ENCODE measurements around the gene KLHL21.
"Not testable (repeated sequence)": the region's sequence is repeated elsewhere in the genome, so short reads cannot be mapped to it uniquely, and the experiment has no call there.

The KLHL21 gene

DNA sequence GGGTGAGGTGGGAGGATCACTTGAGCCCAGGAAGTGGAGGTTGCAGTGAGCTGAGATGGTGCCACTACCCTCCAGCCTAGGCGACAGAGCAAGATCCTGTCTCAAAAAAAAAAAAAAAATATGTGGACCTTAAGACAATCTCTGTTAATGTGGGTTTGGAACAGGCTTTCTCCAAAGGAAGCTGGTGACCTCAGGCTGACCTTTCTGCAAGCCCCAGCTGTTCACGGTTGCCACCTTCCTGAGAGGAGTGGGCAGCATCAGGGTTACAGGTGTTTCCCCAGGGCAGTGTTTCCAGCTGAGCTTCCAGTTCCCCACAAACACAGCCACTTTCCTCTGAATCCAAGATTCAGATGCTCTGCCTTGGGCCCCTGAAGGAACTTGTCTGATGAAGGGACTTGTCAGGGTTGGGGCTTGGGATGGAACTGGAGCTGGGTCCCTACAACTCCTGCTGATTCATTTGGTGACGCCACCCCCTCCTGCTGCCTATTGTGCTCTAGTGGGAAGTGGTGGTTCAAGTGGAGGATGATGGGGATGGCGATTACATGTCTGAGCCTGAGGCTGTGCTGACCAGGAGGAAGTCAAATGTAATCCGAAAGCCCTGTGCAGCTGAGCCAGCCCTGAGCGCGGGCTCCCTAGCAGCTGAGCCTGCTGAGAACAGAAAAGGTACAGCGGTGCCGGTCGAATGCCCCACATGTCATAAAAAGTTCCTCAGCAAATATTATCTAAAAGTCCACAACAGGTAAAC is 20.9 kb downstream of the KLHL21 start:
- no peak for DNase-seq

DNA sequence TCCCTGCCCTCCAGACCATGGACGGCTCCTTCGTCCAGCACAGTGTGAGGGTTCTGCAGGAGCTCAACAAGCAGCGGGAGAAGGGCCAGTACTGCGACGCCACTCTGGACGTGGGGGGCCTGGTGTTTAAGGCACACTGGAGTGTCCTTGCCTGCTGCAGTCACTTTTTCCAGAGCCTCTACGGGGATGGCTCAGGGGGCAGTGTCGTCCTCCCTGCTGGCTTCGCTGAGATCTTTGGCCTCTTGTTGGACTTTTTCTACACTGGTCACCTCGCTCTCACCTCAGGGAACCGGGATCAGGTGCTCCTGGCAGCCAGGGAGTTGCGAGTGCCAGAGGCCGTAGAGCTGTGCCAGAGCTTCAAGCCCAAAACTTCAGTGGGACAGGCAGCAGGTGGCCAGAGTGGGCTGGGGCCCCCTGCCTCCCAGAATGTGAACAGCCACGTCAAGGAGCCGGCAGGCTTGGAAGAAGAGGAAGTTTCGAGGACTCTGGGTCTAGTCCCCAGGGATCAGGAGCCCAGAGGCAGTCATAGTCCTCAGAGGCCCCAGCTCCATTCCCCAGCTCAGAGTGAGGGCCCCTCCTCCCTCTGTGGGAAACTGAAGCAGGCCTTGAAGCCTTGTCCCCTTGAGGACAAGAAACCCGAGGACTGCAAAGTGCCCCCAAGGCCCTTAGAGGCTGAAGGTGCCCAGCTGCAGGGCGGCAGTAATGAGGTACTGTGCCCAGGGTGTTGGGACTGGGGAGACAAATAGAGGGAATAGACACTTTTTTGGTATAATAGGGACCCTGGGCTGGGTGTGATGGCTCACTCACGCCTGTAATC is 21.9 kb downstream of the KLHL21 start:
- no peak for DNase-seq

DNA sequence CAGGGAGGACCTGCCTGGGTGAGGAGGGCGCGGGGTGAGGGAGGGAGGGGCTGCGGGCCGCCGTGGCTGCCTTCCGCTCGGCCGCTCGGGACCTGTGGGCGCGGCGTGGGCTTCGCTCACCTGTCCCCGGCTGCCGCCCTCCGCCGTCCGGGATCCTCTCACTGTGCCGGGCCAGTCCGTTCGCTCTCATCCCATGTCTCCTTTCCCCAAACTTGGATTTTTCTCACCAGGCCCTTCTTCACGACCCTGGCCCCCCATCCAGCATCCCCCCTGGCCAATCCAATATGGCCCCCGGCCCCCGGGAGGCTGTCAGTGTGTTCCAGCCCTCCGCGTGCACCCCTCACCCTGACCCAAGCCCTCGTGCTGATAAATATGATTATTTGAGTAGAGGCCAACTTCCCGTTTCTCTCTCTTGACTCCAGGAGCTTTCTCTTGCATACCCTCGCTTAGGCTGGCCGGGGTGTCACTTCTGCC is 22.5 kb downstream of the KLHL21 start:
- DNase-seq: no peak

DNA sequence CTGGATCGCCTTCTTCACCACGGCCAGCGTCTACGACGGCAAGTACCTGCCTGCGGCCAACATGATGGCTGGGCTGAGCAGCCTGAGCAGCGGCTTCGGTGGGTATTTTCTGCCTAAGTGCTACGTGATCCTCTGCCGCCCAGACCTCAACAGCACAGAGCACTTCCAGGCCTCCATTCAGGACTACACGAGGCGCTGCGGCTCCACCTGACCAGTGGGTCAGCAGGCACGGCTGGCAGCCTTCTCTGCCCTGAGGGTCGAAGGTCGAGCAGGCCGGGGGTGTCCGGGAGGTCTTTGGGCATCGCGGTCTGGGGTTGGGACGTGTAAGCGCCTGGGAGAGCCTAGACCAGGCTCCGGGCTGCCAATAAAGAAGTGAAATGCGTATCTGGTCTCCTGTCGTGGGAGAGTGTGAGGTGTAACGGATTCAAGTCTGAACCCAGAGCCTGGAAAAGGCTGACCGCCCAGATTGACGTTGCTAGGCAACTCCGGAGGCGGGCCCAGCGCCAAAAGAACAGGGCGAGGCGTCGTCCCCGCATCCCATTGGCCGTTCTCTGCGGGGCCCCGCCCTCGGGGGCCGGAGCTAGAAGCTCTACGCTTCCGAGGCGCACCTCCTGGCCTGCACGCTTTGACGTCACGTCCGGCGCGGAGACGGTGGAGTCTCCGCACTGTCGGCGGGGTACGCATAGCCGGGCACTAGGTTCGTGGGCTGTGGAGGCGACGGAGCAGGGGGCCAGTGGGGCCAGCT is 23.1 kb downstream of the KLHL21 start, which contains the start of gene ZBTB48:
TSS of gene ZBTB48 (plus strand) at position 621 of the 745 bp plus-strand sequence. CDS start 616 bp downstream, outside the sequence.
- DNase-seq: peak; percentile 96

DNA sequence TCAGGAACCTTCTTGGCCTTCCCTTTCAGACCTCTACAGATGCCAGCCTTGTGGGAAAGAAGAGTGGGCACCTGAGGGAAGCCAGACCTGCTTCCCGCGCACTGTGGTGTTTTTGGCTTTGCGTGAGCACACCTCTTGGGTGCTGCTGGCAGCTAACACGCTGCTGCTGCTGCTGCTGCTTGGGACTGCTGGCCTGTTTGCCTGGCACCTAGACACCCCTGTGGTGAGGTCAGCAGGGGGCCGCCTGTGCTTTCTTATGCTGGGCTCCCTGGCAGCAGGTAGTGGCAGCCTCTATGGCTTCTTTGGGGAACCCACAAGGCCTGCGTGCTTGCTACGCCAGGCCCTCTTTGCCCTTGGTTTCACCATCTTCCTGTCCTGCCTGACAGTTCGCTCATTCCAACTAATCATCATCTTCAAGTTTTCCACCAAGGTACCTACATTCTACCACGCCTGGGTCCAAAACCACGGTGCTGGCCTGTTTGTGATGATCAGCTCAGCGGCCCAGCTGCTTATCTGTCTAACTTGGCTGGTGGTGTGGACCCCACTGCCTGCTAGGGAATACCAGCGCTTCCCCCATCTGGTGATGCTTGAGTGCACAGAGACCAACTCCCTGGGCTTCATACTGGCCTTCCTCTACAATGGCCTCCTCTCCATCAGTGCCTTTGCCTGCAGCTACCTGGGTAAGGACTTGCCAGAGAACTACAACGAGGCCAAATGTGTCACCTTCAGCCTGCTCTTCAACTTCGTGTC is 23.9 kb downstream of the KLHL21 start:
- no peak for DNase-seq

DNA sequence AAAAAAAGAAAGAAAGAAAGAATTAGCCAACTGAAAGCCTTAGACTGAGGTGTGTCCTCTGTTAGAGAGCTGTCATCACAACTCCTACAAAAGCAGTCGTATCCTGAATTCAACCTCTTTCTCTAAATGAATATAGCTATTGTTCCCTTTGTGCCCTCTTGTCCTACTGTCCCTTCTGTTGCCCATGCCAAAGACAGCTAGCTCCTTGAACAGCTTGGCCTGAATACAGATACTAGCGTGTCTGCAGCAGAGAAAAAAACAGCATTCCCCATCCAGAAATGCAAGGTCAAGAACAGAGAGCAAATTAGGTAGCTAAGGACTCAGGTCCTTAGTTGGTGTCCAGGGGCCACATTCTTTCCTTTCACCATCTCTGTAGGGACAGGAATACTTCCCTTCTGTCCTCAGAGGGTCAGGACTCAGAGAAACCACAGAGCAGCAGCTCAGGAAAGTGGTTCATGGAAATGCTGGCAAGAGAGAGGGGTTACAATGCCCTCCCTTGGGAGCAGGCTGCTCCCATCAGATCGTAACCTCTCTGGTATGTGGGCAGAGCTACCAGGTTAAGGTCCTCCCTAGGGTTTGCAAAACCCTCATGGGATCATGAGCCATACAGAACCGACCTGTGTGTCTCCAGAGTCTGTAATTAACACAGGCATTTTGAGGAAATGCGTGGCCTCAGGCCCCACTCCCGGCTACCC is 24.7 kb downstream of the KLHL21 start:
- no peak for DNase-seq

DNA sequence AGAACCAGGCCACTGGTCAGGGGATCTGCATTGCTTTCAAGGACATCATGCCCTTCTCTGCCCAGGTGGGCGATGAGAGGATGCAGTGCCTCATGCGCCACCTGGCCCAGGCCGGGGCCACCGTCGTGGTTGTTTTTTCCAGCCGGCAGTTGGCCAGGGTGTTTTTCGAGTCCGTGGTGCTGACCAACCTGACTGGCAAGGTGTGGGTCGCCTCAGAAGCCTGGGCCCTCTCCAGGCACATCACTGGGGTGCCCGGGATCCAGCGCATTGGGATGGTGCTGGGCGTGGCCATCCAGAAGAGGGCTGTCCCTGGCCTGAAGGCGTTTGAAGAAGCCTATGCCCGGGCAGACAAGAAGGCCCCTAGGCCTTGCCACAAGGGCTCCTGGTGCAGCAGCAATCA is 27.9 kb downstream of the KLHL21 start:
- DNase-seq: no peak

DNA sequence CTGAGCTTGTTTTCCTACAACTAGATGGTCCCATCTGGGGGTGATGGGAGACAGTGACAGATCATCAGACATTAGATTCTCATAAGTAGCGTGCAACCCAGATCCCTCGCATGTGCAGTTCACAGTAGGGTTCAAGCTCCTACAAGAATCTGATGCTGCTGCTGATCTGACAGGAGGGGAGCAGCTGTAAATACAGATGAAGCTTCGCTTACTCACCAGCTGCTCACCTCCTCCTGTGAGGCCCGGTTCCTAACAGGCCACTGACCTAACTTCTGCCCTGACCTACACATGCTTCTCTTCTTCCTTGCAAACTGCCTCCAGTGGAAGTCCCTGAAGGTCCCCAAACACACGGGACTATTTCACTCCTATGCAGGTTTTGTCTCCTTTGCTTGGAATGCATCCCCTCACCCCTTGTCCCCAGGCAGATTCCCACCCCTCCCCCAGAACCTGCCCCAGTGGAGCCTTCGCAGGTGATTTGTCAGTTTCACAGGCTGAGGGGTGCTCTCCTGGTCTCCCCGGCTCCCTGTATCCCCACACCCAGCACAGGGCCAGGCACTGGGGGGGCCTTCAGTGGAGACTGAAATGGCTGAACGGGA is 28.5 kb downstream of the KLHL21 start:
- no peak for DNase-seq

DNA sequence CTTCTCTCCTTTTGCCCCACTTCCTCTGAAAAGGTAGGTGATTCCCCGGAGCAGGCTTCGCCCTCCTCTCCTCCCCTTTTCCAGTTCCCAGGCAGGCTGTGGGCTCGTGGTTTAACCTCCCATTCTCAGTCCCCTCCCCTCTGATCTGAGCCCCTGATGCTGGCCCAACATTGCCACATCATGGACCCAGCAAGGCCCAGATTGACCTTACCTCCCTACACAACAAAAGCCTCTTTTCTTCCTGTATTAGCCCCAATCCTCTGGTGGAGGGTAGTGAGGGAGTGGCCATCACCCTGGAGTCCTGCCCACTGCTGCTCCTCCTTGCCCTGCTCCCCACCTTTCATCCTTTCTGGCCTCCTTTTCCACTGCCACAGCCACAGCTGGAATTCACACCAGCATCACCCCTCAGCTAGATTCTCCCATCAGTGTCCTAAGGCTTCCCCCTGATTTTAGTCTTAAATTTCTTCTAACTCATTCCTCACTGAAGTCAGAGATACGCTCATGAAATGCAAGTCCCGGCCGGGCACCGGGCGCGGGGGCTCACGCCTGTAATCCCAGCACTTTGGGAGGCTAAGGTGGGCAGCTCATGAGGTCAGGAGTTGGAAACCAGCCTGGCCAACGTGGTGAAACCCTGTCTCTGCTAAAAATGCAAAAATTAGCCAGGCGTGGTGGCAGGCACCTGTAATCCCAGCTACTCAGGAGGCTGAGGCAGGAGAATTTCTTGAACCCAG is 29.9 kb downstream of the KLHL21 start:
- DNase-seq: no peak

DNA sequence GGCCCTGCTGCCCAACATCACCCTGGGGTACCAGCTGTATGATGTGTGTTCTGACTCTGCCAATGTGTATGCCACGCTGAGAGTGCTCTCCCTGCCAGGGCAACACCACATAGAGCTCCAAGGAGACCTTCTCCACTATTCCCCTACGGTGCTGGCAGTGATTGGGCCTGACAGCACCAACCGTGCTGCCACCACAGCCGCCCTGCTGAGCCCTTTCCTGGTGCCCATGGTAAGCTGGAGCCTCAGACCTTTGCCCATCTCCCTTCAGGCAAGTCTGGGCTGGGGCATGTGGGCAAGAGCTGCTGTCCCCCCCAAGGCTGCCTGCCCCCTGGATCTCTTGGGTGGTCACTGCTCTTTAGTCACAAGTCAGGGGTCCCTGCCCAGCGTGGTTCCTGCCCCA is 31.7 kb downstream of the KLHL21 start:
- no peak for DNase-seq

DNA sequence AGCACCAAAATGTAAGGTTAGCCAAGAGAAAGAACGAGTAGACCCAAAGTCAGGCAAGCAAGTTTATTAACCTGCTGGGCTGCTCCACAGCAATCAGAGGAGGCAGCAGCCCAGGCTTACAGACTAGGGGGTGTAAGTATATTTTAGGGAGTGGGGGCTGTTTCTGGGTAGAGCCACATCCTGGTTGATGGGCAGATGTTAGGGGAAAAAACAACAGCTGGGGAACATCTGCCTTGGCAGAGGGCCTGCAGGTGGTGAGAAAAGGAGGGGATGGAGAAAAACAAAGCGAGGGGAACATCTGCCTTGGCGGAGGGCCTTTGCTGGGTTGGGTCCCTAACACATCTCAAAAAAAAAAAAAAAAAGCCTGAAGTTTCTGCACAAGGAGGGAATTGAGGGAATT is 32.6 kb downstream of the KLHL21 start:
- DNase-seq: no peak

DNA sequence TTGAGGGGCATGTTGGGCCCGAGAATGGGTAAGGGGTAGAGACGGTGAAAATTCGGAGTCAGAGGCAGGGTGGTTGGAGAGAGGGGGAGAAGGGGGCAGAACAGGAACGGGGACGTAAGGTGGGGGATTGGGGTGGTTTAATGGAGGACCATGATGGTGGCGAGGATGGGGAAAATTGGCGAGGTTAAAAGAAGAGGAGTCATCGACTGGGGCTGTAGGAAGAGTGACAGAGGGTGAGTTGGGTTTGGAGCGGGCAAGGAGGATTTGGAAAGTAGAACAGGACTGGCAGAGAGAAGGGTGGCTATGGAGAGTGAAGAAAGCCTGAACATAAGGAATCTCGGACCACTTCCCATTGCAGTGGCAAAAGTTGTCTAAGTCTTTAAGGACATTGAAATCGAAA is 33.6 kb downstream of the KLHL21 start:
- no peak for DNase-seq

DNA sequence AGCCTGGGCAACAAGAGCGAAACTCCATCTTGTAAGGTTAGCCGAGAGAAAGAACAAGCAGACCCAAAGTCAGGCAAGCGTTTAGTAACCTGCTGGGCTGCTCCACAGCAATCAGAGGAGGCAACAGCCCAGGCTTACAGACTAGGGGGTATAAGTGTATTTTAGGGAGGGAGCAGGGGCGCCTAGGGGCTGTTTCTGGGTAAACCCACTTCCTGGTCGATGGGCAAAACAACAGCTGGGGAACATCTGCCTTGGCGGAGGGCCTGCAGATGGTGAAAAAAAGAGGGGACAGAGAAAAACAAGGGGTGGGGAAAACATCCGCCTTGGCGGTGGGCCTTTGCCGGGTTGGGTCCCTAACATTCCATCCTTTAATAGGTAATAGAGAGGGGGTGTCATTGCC is 42.4 kb downstream of the KLHL21 start:
- no peak for DNase-seq

DNA sequence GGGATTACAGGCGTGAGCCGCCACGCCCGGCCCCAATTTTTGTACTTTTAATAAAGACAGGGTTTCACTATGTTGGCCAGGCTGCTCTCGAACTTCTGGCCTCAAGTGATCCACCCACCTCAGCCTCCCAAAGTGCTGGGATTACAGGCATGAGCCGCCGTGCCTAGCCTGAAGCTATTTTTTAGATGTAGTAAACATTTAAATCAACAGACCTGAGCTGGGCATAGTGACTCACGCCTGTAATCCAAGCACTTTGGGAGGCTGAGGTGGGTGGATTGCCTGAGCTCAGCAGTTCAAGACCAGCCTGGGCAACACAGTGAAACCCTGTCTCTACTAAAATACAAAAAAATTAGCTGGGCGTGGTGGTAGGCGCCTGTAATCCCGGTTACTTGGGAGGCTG is 43.5 kb downstream of the KLHL21 start:
- not testable (repeated sequence) for DNase-seq

DNA sequence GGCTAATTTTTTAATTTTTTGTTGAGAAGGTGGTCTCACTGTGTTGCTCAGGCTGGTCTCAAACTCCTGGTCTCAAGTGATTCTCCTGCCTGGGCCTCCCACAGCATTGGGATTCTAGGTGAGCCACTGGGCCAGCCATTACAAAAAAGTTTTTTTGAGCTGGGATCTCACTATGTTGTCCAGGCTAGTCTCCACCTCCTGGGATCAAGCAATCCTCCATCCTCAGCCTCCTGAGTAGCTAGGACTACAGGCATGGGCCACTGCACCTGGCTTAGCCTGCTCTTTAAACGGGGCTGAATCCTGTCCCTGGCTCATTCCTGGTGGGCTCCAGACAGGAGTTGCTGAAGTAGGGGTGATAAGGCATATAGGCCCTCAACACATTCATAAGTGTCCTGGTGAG is 45.1 kb downstream of the KLHL21 start:
- no peak for DNase-seq

DNA sequence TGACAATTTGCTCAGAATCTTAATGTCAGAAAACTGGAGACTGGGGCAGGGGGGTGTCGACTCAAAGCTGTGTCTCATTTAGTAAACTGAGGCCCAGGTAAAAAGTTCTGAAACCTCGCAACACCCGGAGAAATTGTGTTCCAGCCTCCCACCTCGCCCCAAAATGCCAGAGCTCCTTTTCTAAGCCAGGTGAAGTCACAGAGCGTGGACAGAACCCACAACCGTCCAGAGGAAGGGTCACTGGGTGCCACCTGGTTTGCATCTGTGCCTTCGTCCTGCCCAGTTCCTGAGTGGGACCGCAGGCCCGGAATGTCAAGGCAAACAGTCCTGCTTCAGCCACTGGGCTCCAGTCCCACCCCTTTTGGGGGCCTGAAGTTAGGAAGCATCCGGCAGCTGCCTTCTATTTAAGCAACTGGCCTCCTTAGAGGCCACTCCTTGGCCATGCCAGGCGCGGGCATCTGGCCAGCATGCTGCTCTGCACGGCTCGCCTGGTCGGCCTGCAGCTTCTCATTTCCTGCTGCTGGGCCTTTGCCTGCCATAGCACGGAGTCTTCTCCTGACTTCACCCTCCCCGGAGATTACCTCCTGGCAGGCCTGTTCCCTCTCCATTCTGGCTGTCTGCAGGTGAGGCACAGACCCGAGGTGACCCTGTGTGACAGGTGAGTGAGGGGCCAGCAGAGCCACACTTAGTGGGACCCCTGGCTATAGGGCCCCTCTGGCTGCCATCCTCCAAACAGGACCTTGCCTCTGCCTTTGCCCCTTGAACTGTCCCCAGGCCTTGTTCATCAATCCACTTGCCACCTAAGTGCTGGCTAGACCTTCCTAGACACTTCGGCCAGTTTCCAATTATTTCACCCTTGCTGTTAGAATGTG is 47.5 kb downstream of the KLHL21 start, which contains the start of gene TAS1R1:
TSS of gene TAS1R1 (plus strand) at position 401 of the 872 bp plus-strand sequence. CDS start at position 468, 67 bp downstream.
- no peak for DNase-seq

DNA sequence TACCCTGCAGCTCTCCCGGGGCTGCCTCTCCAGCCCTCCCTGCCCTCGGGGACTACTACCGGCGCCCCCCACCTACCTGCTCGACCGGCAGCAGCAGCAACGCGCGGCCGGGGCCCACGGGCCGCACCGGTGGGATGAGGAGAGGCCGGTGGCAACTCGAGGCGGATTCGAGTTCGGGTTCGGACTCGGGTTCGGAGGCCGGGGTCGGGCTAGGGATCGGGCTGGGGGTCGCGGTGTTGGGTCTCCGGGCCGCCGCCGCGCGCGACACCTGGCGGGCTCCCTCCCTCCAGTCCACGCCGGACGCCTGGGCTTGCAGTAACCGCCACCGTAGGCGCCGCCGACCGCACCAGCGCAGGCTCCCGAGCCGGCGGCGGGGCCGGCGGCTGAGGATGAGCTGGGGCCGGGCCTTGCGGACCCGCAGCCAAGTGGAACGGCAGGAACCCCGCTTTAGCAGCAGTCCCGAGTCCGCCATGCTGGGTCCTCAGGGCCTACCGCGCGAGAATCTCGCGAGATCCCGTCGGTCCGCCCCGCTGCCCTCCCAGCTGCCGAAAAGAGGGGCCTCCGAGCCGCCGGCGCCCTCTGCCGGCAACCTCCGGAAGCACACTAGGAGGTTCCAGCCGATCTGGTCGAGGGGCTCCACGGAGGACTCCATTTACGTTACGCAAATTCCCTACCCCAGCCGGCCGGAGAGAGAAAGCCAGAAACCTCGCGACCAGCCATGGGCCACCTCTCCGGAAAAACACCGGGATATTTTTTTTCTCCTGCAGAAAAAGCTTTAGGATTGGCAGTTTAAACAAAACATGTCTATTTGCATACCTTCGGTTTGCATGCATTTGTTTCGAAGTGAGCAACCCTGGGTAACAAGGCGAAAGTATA is 48.4 kb downstream of the KLHL21 start, which contains the start of gene NOL9:
TSS of gene NOL9 (minus strand) at position 483 of the 876 bp plus-strand sequence. CDS start at position 472, 11 bp downstream.
- DNase-seq: peak; percentile 90 to 95

DNA sequence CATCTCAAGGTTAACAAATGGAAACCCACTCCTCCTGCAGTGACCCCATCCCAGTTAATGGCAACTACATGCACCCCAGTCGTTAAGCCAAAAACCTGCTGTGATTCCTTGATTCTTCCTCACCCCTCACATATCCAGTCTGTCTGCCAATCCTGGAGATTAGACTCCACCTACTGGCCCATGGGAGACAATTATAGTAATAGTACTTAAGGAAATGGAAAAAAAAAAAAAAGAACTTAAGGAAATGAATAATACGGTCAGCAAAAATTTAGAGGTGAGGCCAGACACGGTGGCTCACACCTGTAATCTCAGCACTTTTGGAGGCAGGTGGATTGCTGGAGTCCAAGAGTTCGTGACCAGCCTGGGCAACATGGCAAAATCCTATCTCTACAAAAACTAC is 55.4 kb downstream of the KLHL21 start:
- DNase-seq: no peak
